ENCODE results near the gene GLP2R.
A peak's percentile ranks its signal among the peaks of the same experiment; 100 is the strongest.

GLP2R gene

DNA sequence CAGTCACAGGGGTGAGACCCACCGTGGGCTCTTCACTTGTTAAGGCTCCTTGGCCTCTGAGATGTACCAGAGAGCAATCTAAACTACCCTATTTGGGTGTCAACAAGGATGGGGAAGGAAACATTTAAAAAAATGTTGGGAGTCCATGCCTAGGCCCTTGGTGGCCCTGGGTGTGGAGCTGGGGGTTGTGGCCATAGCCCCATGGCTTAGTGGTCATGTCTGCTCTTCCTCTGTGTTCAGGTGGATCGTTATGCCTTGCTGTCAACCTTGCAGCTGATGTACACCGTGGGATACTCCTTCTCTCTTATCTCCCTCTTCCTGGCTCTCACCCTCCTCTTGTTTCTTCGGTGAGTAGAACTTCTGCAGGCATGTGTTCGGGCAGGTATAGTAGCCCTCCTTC is 28.5 kb downstream of the GLP2R start:
- no peak for DNase-seq (ENCODE audit: low read depth)

DNA sequence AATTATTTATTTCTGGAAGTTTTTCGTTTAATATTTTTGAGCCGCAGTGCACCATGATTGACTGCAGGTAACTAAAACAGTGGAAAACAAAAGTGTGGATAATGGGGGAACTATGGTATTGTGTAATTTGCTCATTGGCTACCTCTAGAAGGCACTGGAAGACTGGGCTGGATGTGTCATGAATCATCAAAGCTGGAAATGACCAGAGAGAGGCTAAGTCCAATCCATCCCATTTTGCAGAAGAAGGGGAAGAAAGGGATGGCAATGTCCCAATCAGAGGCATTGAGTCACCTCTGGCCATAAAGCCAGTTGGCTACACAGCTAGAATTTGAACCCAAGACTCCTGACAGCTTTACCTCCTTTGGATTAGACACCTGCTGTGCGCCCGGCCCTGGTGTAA is 29.3 kb downstream of the GLP2R start:
- DNase-seq (ENCODE audit: low read depth): no peak

DNA sequence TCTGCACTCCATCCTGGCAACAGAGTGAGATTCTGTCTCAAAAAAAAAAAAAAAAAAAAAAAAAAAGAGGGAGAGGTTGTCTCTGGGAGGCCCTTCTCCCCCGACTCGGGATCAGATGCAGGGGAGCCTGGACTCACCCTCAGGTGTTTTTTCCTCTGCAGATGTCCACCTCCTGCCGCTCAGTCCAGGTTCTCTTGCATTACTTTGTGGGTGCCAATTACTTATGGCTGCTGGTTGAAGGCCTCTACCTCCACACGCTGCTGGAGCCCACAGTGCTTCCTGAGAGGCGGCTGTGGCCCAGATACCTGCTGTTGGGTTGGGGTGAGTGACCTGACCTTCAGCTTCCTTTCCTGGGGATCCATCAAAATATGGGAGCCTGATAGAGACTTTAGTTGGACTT is 34.1 kb downstream of the GLP2R start:
- DNase-seq (ENCODE audit: low read depth): no peak

DNA sequence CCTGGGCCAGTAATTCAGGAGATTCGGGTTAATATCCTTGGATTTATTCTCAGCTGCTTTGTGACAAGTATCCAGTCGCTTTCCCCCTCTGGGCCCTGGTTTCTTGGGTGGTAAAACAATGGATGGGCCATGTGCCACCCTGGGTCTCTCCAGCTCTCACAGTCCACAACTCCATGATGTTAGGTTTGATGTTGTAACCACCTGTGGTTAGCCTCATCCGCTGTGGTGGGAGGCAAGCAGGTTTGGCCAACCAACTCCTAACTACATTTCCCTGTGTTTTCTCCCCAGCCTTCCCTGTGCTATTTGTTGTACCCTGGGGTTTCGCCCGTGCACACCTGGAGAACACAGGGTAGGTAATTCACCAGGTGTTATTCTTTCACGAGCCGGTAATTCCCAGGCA is 35.1 kb downstream of the GLP2R start:
- no peak for DNase-seq (ENCODE audit: low read depth)

DNA sequence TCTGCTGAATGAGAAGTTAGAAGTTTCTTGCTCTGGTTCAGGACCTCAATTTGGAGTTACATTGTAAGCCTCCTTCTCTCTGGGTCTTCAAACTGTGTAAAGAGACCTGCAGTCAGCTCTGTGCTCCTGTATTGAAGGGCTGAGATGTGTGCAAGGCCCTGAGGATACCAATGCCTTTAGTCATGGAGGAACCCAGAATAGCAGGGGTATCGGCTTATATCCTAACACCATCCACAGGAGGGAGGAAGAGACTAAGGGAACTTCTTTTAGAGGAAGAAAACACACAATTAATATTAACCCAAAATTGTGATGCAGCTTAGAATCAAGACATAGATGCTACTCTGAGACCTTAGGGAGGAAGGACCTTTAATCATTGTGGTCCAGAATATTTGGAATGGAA is 36.5 kb downstream of the GLP2R start:
- no peak for DNase-seq (ENCODE audit: low read depth)

DNA sequence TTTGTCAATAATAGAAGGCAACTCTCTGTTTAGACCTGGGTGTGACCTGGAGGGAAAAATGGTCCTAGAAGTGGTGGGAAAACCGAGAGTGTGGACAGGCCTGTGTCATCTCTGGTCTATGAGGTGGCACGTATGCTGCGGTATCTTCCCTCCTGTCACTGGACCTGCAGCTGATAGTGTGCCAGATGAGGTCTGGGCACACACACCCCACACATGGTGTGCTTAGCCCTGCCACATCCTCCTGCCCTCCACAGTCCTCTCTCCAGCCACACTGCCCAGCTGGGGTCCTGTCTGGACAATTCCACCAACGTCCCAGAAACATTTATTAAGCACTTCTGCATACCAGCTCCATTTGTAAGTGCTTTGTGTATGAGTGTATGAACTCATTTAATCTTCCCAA is 37.2 kb downstream of the GLP2R start:
- no peak for DNase-seq (ENCODE audit: low read depth)

DNA sequence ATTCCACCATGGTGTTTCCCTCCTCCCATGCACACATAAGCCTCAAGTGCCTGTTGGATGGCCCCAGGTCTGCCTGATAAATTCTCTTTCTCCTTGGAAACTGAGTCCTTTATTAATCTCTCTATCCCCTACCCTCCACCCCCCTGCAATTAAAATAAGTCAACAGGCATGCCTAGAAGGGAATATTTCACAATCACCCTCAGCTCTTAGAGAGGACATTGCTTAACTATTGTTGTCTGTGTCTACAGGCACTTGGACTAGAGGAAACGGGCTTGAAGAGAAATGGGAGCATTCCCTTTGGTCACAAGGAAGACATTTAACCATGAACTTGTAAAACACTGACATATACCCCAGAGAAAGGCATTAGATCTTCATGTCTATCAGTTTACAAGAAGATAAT is 39.9 kb downstream of the GLP2R start:
- no peak for DNase-seq (ENCODE audit: low read depth)

DNA sequence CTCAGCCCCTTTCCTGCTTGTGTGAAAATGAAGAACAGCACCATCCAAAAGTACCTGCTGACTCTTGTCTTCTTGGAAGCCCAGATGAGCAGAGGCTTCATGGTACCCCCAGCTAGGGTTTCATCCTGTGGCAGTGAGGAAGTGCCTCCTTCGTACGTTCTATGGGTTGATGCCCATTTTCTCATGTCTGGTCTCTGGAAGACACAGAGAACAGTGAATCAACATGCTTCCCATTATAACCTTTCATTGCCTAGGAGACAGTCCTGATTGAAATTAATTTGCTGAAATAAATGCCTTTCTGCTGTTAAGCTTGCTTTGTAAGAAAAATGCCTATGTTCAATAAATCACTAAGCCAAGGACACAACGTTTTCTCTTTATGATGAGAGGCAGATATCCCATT is 42.8 kb downstream of the GLP2R start:
- DNase-seq (ENCODE audit: low read depth): no peak

DNA sequence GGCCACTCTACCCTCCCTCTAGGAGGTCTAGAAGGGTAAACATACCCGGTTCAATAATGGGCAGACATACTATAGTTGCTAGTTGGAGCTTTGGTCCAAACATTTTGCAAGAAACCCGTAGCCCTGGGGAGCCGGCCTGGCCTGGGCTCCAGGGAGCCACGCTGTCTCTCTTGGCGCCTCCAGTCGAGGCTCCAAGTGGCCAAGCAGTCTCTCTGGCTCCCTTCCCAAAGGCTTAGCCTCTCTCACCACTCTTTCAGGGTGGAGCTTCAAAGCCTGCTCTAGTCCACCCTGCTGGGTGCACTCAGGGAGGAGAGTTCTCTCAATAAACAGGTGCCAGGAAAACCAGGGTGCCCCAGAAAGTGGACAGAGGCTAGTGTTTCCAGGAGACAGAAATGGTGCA is 47.1 kb downstream of the GLP2R start:
- no peak for DNase-seq (ENCODE audit: low read depth)

DNA sequence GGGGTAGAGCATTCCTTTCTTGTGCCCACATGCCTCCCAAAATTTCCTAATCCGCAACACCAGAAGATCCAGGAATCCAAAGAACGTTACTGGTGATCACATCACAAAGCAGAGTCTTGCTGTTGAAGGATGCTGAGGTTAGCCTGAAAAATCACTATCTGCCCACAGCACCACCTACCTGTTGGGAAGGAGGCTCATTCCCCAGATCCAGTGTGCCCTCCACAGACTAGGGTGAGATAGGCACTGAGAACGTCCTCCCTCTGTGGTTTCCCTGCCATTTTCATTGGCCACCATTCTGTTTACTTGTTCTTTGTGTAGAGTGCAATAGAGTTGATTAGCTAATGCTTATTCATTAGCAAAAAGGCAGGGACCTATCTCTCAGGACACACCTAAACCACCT is 49.0 kb downstream of the GLP2R start:
- DNase-seq (ENCODE audit: low read depth): no peak

DNA sequence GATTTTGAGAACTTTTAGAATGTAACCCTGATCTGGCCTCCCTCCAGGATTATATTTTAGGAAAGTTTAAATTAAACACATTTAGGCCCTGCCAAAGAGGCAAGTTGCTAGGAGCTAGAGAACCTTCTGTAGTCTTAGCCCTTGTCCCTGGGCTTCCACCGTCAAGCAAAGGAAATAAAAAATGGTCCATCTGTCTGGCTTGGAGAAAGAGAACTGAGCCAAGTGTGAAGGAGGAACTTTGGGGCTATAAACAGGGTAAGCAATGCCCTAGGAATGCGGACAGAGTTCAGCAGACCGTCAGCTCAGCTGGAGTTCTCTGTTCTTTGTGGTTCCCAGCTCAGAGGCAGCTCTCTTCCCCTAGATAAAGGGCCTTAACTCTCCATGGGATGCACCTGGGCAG is 49.7 kb downstream of the GLP2R start:
- peak; percentile 78 for DNase-seq (ENCODE audit: low read depth)

DNA sequence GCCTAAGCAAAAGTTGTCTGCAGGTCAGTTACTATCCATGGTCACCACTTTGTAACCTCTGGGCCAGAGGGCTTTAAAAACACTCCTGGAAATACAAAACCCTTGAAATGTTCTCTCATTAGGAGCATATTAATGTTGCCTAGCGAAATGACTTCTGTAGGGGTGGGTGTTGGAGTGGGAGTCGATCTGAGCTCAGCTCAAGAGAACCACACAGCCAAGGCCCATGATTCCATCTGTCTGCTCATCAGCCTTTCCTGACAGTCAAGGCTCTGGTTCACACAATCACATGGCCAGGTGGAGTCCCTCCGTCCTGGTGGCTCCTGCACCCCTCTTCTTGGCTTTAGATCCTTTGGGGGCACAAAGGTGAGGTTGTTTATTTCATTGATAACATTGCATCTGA is 52.6 kb downstream of the GLP2R start:
- DNase-seq (ENCODE audit: low read depth): no peak

DNA sequence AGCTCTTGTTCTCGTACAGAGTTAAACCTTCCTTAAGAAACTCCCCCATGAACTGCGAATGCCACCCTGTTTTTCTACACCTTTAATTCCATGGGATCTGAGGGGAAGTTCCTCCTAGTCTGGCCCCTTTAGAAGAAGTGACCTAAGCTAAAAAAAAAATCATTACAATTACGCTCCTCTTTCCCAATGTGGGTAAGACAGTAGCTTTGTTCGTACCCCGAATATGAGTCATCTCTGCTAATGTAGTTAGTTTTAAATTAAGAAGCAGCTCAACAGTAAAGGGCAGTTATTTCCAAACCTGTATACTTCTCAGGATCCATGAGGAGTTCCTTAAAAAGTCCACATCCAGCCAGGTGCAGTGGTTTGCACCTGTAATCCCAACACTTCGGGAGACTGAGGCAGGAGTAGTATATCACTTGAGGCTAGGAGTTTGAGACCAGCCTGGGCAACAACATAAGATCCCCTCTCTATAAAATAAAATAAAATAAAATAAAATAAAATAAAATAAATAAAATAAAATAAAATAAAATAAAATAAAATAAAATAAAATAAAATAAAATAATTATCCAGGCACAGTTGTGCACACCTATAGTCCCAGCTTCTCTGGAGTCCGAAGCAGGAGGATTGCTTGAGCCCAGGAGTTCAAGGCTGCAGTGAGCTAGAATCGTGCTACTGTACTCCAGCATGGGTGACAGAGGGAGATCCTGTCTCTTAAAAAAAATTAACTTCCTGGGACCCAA is 53.2 kb downstream of the GLP2R start:
- DNase-seq (ENCODE audit: low read depth): peak; percentile 63

DNA sequence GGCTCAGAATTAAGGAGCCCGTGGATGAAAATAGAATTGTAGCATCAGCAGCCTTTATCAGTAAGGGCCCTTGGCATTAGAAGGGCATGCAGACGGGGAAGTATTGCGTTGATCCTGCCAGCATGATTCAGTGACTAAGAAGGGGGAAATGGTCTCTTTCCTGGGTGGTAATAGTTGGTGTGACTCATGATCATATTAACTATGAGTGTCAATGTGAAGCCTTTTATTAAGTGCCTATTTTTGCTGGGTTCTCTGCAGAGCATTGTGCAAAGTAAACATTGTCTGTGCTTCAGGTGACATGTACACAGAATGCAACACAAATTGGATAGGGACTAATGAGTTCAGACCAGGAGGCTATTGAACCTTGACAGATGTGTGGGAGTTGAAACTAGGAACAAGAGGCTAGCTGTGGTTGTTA is 54.9 kb downstream of the GLP2R start:
- peak; percentile 67 for DNase-seq (ENCODE audit: low read depth)

DNA sequence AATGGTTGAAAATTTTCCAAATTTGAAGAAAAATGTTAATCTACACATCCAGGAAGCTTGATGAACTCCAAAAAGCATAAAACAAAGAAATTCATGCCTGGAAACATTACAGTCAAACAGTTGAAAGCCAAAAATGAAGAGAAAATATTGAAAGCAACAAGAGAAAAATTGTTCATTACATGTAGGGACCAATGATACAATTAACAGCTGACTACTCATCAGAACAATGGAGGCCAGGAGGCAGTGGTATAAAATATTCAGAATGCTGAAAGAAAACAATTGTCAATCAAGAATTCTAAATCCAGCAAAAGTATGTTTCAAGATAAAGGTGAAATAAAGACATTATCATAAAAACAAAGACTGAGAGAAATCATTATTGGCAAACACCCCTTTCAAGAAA is 57.7 kb downstream of the GLP2R start:
- DNase-seq (ENCODE audit: low read depth): no peak

DNA sequence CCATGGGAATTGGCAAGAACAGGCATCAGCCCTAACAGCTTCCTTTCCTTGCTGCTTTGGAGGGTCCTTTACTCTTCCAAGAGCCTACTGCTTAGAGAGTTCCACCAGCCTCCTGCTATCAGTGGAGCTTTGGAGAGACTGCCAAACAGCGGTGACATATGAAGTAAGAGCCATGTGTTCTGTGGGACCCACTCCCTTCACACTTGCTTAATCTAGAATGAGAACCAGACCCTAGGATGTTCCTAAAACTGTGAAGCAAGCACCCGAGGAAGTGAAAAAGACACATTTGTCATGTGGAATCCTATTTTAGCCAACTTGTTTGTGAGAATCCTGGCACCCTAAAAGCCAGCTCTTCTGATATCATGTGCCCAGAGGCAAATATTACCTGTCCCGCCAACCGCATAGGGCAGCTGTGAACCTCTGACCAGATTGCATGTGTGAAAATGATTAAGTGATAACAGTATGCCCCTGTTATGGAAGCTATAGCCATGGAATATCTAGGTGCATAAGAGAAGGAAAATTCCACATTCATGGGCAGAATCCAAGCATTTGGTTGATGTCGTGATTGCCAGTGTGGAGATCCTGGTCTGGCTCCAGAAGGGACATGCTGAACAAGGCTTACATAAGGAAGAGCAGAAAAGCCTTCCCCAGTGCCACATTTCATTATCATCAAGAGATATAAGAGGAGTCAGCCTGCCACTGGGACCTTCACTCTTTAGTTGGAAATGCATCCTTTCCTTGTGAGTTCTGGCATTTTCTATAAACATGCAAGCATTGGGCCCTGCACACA is 60.6 kb downstream of the GLP2R start:
- no peak for DNase-seq (ENCODE audit: low read depth)

DNA sequence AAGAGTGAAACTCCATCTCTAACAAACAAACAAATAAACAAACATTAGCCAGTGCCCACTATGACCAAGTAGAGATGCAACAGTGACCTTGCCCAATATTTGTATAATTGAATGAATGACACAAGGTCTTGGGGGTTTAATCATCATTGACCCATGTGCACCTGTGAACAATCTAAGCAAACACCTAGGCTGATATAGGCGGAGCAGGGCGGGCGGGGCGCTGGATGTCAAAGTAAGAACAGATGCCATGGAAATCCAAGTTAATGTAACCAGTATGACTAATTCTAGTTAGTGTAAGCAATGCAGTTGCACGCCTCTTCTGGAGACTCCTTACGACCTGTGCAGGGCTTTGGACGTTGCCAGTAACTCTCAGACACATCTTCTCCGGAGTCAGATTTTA is 61.8 kb downstream of the GLP2R start:
- no peak for DNase-seq (ENCODE audit: low read depth)

DNA sequence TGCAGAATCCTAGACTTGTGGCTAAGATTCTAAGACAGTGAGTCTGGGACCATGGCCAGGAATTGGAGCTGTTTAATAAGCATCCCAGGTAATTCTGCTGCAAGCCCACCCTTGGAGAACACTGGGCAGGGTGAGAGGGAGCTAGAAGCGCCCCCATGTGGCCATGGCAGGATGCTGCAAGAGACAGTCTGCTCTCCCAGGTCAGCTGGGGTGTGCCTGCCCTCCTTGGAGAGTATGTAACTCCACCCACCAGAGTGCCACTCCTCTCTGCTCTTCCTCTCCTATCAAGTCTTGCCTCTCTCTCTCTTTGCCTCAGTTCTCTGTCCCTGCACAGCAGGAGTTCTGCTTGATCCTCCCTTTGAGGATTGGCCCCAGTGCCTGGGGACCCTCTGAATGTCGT is 64.4 kb downstream of the GLP2R start:
- peak; percentile 23 for DNase-seq (ENCODE audit: low read depth)

DNA sequence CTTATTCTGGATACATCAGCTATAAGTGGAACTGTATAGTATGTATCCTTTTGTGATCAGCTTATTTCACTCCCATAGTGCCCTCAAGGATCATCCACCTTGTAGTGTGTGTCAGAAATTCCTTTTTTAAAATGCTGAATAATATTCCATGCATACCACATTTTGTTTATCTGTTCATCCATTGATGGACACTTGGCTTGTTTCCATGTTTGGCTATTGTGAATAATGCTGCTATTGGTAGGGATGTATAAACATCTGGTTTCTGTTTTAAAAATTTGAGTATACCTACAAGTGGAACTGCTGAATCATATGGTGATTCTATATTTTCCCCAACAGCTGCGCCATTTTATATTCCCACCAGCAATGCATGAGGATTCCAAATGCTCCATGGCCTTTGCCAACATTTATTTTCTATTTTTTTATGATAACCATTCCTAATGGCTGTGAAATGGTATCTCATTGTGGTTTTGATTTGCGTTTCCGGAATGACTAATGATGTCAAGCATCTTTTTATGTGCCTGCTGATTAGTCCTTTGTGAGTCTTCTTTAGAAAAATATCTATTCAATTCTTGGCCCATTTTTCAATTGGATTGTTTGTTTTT is 67.8 kb downstream of the GLP2R start:
- peak; percentile 72 for DNase-seq (ENCODE audit: low read depth)

DNA sequence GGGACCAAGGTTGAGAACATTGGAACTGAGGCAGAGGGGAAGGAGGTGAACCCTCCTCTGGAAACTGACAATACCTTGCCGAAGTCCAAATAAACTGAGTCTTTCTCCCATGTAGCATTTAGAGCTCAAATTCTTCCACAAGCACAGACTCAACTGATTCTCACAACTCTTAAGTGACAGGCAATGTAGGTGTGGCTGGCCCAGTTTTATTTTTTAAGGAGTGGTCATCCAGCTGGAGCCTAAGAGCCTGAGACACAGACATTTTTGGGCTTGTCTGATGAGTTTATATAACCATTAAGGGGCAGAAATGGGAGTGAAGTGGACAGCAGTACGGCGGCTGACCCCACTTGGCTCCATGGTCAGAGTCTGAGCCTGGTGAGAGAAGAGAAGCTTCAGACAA is 68.5 kb downstream of the GLP2R start:
- no peak for DNase-seq (ENCODE audit: low read depth)

DNA sequence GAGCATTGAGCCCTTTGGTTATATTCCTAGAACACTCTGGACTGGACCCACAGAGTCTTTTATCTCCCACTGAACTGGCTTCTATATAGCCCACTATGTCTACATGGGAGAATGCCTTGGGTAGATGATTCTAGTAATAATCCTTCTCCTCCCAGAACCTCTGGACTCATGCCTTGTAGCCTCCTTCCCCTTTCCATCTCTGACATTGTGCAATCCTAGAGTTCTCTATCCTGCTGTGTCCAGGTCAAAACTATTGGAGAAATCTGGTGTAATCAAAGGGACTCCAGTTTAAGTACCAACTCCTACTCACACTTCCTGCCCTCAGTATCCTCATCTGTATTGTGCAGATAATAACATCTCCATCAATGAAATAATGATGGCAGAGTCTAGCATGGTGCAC is 70.2 kb downstream of the GLP2R start:
- DNase-seq (ENCODE audit: low read depth): no peak

DNA sequence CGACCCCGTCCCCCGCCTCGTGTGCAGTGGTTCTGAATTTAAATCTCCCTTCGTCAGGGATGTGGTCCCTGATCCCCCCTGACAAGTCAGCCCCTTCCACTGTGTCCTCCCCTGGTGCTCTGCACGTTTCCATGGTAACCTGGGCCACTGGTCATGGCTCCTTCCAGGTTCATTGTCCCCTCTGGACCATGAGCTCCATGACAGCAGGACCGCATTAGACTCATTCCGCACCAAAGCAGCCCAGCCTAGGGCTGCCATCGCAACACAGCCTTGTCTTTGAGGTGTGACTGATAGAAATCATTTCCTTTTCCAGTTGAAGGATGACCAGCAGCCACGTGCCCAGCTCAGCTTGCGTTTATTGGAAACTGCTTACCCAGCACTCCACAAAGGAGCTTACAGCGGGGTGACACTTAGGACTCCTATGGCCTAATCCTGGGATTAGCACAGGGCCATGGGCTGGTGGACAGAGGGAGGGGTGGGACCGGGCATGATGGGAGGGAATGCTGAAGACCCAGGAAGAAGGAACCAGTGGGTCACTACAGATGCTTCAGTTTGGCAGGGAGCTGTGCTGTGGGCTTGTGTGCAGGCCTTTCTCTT is 71.7 kb downstream of the GLP2R start:
- DNase-seq (ENCODE audit: low read depth): no peak

DNA sequence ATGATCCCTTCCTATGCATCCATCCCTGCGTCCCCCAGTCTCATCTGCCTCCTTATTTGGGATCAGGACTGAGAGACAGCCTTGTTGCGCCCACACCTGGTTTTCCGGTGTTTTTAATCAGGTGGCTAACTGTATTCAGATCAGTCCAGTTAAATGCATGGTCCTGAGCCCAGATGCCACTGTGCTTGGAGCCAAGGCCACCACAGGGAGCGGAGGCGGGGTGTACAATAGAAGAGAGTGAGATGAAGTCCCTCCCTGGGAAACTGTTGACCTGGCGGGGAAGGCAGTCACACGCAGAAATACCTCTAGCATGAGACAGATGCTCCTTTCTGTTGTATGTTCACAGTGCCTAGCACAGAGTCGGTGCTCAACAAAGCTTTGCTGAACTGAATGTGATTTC is 73.1 kb downstream of the GLP2R start:
- no peak for DNase-seq (ENCODE audit: low read depth)
